ENCODE measurements around the gene ZNF217.
"Not testable (repeated sequence)": the region's sequence is repeated elsewhere in the genome, so short reads cannot be mapped to it uniquely, and the experiment has no call there.

Gene ZNF217

GRCh38 chr20:53597030-53597482, 3.4 kb upstream of the ZNF217 start:
- H3K36me3 ChIP-seq (ENCODE audit: insufficient read depth, low read length) = no peaks in the 10 kb centered on the region
- no peaks in the 10 kb centered on the region for H3K9me3 ChIP-seq (ENCODE audit: control insufficient read depth, insufficient read depth, low read length)
- H3K4me1 ChIP-seq (ENCODE audit: insufficient read depth, low read length) = peaks cover 29% of the 10 kb centered on the region
- peak overlapping the region; percentile 34 for H3K9ac ChIP-seq (ENCODE audit: low read depth, low read length)

GRCh38 chr20:53596189-53597001, 2.8 kb upstream of the ZNF217 start:
- H3K9me3 ChIP-seq (ENCODE audit: control insufficient read depth, insufficient read depth, low read length); H3K36me3 ChIP-seq (ENCODE audit: insufficient read depth, low read length): not testable (repeated sequence)
- peak overlapping the region; percentile 34 for H3K9ac ChIP-seq (ENCODE audit: low read depth, low read length)
- peaks cover 29% of the 10 kb centered on the region for H3K4me1 ChIP-seq (ENCODE audit: insufficient read depth, low read length)

GRCh38 chr20:53595742-53596141, 2.1 kb upstream of the ZNF217 start:
- H3K9me3 ChIP-seq (ENCODE audit: control insufficient read depth, insufficient read depth, low read length); H3K36me3 ChIP-seq (ENCODE audit: insufficient read depth, low read length): not testable (repeated sequence)
- Histone ChIP-seq H3K4me1 (ENCODE audit: insufficient read depth, low read length) (peaks cover 29% of the 10 kb centered on the region), H3K9ac (ENCODE audit: low read depth, low read length) (peak overlapping the region; percentile 99)

- H3K36me3 ChIP-seq (ENCODE audit: insufficient read depth, low read length) = no peaks in the 10 kb centered on the region
- peak overlapping the region; percentile 99 for H3K9ac ChIP-seq (ENCODE audit: low read depth, low read length)
- peaks cover 29% of the 10 kb centered on the region for H3K4me1 ChIP-seq (ENCODE audit: insufficient read depth, low read length)
- H3K9me3 ChIP-seq (ENCODE audit: control insufficient read depth, insufficient read depth, low read length) = no peaks in the 10 kb centered on the region
These were observed 1.4 kb upstream of the ZNF217 start for GRCh38 chr20:53595018-53595378.

- Histone ChIP-seq H3K9me3 (ENCODE audit: control insufficient read depth, insufficient read depth, low read length) (no peaks in the 10 kb centered on the region), H3K36me3 (ENCODE audit: insufficient read depth, low read length) (no peaks in the 10 kb centered on the region), H3K4me1 (ENCODE audit: insufficient read depth, low read length) (peaks cover 23% of the 10 kb centered on the region), H3K9ac (ENCODE audit: low read depth, low read length) (peak overlapping the region; percentile 99)
These were observed 704 bp upstream of the ZNF217 start for GRCh38 chr20:53594068-53595017.

- Histone ChIP-seq H3K4me1 (ENCODE audit: insufficient read depth, low read length) (peaks cover 15% of the 10 kb centered on the region), H3K9me3 (ENCODE audit: control insufficient read depth, insufficient read depth, low read length) (no peaks in the 10 kb centered on the region), H3K36me3 (ENCODE audit: insufficient read depth, low read length) (no peaks in the 10 kb centered on the region), H3K9ac (ENCODE audit: low read depth, low read length) (peak overlapping the region; percentile 93)
These were observed 610 bp downstream of the ZNF217 start for GRCh38 chr20:53592992-53593465.

- H3K9me3 ChIP-seq (ENCODE audit: control insufficient read depth, insufficient read depth, low read length); H3K36me3 ChIP-seq (ENCODE audit: insufficient read depth, low read length): not testable (repeated sequence)
- Histone ChIP-seq H3K9ac (ENCODE audit: low read depth, low read length) (peak overlapping the region; percentile 93), H3K4me1 (ENCODE audit: insufficient read depth, low read length) (peaks cover 15% of the 10 kb centered on the region)
These were observed 1.1 kb downstream of the ZNF217 start for GRCh38 chr20:53592454-53592991.

- H3K4me1 ChIP-seq (ENCODE audit: insufficient read depth, low read length) = peaks cover 17% of the 10 kb centered on the region
These were observed 1.6 kb downstream of the ZNF217 start for GRCh38 chr20:53591941-53592441.

GRCh38 chr20:53591206-53591741, 2.4 kb downstream of the ZNF217 start:
- peak overlapping the region; percentile 93 for H3K9ac ChIP-seq (ENCODE audit: low read depth, low read length)
- H3K36me3 ChIP-seq (ENCODE audit: insufficient read depth, low read length); H3K9me3 ChIP-seq (ENCODE audit: control insufficient read depth, insufficient read depth, low read length): not testable (repeated sequence)
- H3K4me1 ChIP-seq (ENCODE audit: insufficient read depth, low read length) = peaks cover 15% of the 10 kb centered on the region

More at GRCh38 chr20:53591941-53592441, 1.6 kb downstream of the ZNF217 start:
- H3K9me3 ChIP-seq (ENCODE audit: control insufficient read depth, insufficient read depth, low read length); H3K36me3 ChIP-seq (ENCODE audit: insufficient read depth, low read length): not testable (repeated sequence)
- H3K9ac ChIP-seq (ENCODE audit: low read depth, low read length) = peak overlapping the region; percentile 93

- peak overlapping the region; percentile 93 for H3K9ac ChIP-seq (ENCODE audit: low read depth, low read length)
- peaks cover 17% of the 10 kb centered on the region for H3K4me1 ChIP-seq (ENCODE audit: insufficient read depth, low read length)
- not testable (repeated sequence) for H3K36me3 ChIP-seq (ENCODE audit: insufficient read depth, low read length); H3K9me3 ChIP-seq (ENCODE audit: control insufficient read depth, insufficient read depth, low read length)
These were observed 3.0 kb downstream of the ZNF217 start for GRCh38 chr20:53590608-53591007.

- Histone ChIP-seq H3K9ac (ENCODE audit: low read depth, low read length) (peak overlapping the region; percentile 53), H3K4me1 (ENCODE audit: insufficient read depth, low read length) (peaks cover 22% of the 10 kb centered on the region)
- not testable (repeated sequence) for H3K36me3 ChIP-seq (ENCODE audit: insufficient read depth, low read length); H3K9me3 ChIP-seq (ENCODE audit: control insufficient read depth, insufficient read depth, low read length)
These were observed 3.5 kb downstream of the ZNF217 start for GRCh38 chr20:53590122-53590521.

- not testable (repeated sequence) for H3K9me3 ChIP-seq (ENCODE audit: control insufficient read depth, insufficient read depth, low read length); H3K36me3 ChIP-seq (ENCODE audit: insufficient read depth, low read length)
- peaks cover 28% of the 10 kb centered on the region for H3K4me1 ChIP-seq (ENCODE audit: insufficient read depth, low read length)
- H3K9ac ChIP-seq (ENCODE audit: low read depth, low read length) = peak overlapping the region; percentile 53
These were observed 4.1 kb downstream of the ZNF217 start for GRCh38 chr20:53589321-53590065.

- H3K9ac ChIP-seq (ENCODE audit: low read depth, low read length); H3K36me3 ChIP-seq (ENCODE audit: insufficient read depth, low read length); H3K9me3 ChIP-seq (ENCODE audit: control insufficient read depth, insufficient read depth, low read length): not testable (repeated sequence)
- peaks cover 43% of the 10 kb centered on the region for H3K4me1 ChIP-seq (ENCODE audit: insufficient read depth, low read length)
These were observed 6.4 kb downstream of the ZNF217 start for GRCh38 chr20:53587157-53587703.
